Loucy (cell line): Measurements from ENCODE around the gene EHD2.

Experiments
- EZH2phosphoT487 ChIP-seq: fragments of 200-600 bp; IDR thresholded peaks from 2 replicates; pipeline ENCODE4 v1.6.1; 2018; ENCODE audit warnings: antibody characterized with exemption, mild to moderate bottlenecking, moderate library complexity, borderline replicate concordance
- TF ChIP-seq, protein P1 (sequence below): fragments of 200-600 bp; sonication (generic); conservative IDR thresholded peaks from 2 replicates; pipeline ENCODE4 v1.5.1; 2014; ENCODE audit warnings: mild to moderate bottlenecking, antibody characterized with exemption, low read length

DNA sequence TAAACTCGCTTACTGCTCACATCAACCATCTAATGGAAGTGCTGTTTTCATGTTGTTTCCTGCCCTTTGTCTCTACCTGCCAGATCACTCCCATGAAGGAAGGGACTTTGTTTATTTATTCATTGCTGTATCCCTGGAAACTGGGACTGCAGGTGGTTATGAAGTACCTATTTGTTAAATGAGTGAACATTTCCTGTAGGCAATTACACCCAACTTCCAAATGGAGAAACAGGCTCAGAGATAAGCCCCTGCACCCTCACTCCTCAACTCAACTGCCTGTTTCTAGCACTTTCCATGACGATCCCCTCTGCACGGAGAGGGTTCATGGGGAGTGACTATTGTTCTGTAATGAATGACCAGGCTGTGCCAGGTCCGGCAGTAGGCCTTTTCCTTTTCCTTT is 63.3 kb downstream of the EHD2 start:
- TF ChIP-seq, protein P1, sequence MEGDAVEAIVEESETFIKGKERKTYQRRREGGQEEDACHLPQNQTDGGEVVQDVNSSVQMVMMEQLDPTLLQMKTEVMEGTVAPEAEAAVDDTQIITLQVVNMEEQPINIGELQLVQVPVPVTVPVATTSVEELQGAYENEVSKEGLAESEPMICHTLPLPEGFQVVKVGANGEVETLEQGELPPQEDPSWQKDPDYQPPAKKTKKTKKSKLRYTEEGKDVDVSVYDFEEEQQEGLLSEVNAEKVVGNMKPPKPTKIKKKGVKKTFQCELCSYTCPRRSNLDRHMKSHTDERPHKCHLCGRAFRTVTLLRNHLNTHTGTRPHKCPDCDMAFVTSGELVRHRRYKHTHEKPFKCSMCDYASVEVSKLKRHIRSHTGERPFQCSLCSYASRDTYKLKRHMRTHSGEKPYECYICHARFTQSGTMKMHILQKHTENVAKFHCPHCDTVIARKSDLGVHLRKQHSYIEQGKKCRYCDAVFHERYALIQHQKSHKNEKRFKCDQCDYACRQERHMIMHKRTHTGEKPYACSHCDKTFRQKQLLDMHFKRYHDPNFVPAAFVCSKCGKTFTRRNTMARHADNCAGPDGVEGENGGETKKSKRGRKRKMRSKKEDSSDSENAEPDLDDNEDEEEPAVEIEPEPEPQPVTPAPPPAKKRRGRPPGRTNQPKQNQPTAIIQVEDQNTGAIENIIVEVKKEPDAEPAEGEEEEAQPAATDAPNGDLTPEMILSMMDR, result no peak
- no peak for TF ChIP-seq EZH2phosphoT487
